Adrenal gland (tissue), 5 donors: ENCODE measurements around the gene TUT4.

Experiments used
- POLR2A ChIP-seq, 2 donors: fragments of 450-650 bp; IDR thresholded peaks; one replicate each; pipeline ENCODE4 v1.6.1; 2017; ENCODE audit warnings: antibody characterized with exemption in 2 of 2, mild to moderate bottlenecking in 2 of 2, moderate library complexity in 1 of 2
- TF ChIP-seq, protein P1 (sequence below), 6 experiments: fragments of 450-650 bp in 4 of 6; fragments of 200-600 bp in 2 of 6; sonication (generic) in 1 of 6; IDR thresholded peaks; 1 replicate in 5 of 6; 2 replicates in 1 of 6; pipeline versions ENCODE4 v1.5.1 to v1.8.0; 2016 to 2021; ENCODE audit warnings: antibody characterized with exemption in 6 of 6, mild to moderate bottlenecking in 2 of 6, moderate library complexity in 1 of 6
- donor health status: DM: no; HTN: no; CAD: no.

- TF ChIP-seq, protein P1, sequence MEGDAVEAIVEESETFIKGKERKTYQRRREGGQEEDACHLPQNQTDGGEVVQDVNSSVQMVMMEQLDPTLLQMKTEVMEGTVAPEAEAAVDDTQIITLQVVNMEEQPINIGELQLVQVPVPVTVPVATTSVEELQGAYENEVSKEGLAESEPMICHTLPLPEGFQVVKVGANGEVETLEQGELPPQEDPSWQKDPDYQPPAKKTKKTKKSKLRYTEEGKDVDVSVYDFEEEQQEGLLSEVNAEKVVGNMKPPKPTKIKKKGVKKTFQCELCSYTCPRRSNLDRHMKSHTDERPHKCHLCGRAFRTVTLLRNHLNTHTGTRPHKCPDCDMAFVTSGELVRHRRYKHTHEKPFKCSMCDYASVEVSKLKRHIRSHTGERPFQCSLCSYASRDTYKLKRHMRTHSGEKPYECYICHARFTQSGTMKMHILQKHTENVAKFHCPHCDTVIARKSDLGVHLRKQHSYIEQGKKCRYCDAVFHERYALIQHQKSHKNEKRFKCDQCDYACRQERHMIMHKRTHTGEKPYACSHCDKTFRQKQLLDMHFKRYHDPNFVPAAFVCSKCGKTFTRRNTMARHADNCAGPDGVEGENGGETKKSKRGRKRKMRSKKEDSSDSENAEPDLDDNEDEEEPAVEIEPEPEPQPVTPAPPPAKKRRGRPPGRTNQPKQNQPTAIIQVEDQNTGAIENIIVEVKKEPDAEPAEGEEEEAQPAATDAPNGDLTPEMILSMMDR (IDR thresholded peaks at IDR 0.05): no peak
- no peak for TF ChIP-seq POLR2A (IDR thresholded peaks at IDR 0.05)
Observed at GRCh38 chr1:52590266-52590665, 37.4 kb upstream of the TUT4 start.
